WTC11 (cell line): ENCODE results near the gene OCEL1. TPM values are rescaled to one million over a fixed set of nuclear protein-coding genes. Genes with fewer than 3 reads are reported as not detected.
A peak's percentile ranks its signal among the peaks of the same experiment; 100 is the strongest.

Experiments used
- ATAC-seq: fragments of 200-7000 bp; cut with Tn5 transposase; 2 replicates; pipeline ENCODE4 v1.10.0; 2021; ENCODE audit warnings: mild to moderate bottlenecking, moderate library complexity
- CTCF ChIA-PET: fragments of 300-600 bp; sonication (Branson Sonifier 250); formaldehyde crosslinking; loops from one replicate; lab custom pipeline; 2021; ENCODE audit warnings: antibody characterized with exemption; lab: Charles Lee
- POLR2A ChIA-PET: fragments of 350-600 bp; sonication (Branson Sonifier 250); formaldehyde crosslinking; loops from one replicate; lab custom pipeline; 2021; ENCODE audit warnings: antibody characterized with exemption; lab: Charles Lee
- DNase-seq: peaks from one replicate; pipeline ENCODE4 v3.0.0; 2021; ENCODE audit warnings: low spot score
- H3K27ac Mint-ChIP-seq: 2 replicates; pipeline ENCODE4 v1.8.0; 2021; ENCODE audit warnings: mixed read lengths
- H3K27me3 Mint-ChIP-seq: 2 replicates; pipeline ENCODE4 v1.8.0; 2021; ENCODE audit warnings: low read depth, mild to moderate bottlenecking, moderate library complexity, mixed read lengths
- H3K36me3 Mint-ChIP-seq: 2 replicates; pipeline ENCODE4 v1.8.0; 2021; ENCODE audit warnings: mixed read lengths
- H3K4me1 Mint-ChIP-seq: 2 replicates; pipeline ENCODE4 v1.8.0; 2022; ENCODE audit warnings: mixed read lengths
- H3K4me3 Mint-ChIP-seq: 2 replicates; pipeline ENCODE4 v1.8.0; 2021; ENCODE audit warnings: mild to moderate bottlenecking, moderate library complexity, mixed read lengths
- H3K9me3 Mint-ChIP-seq: 2 replicates; pipeline ENCODE4 v1.8.0; 2021; ENCODE audit warnings: mixed read lengths
- ARID4B ChIP-seq: sonication (generic); formaldehyde crosslinking; IDR thresholded peaks from 2 replicates; pipeline ENCODE4 v1.8.0; 2023; ENCODE audit warnings: missing genetic modification reagents, mild to moderate bottlenecking, borderline replicate concordance
- ERG ChIP-seq: fragments of 250-450 bp; sonication (Bioruptor Pico); IDR thresholded peaks from 2 replicates; pipeline ENCODE4 v1.8.0; 2021; ENCODE audit warnings: mild to moderate bottlenecking
- ESRRA ChIP-seq: sonication (generic); formaldehyde crosslinking; IDR thresholded peaks from 2 replicates; pipeline ENCODE4 v1.8.1; 2022; ENCODE audit warnings: mild to moderate bottlenecking, missing genetic modification reagents, borderline replicate concordance
- GTF2I ChIP-seq: fragments of 250-450 bp; sonication (Bioruptor Pico); conservative IDR thresholded peaks from 2 replicates; pipeline ENCODE4 v1.4.0; 2021; ENCODE audit warnings: mild to moderate bottlenecking
- MAX ChIP-seq: sonication (generic); formaldehyde crosslinking; IDR thresholded peaks from 2 replicates; pipeline ENCODE4 v1.8.0; 2022; ENCODE audit warnings: mild to moderate bottlenecking, missing genetic modification reagents
- MLX ChIP-seq: sonication (generic); formaldehyde crosslinking; IDR thresholded peaks from 2 replicates; pipeline ENCODE4 v1.8.1; 2023; ENCODE audit warnings: mild to moderate bottlenecking, missing genetic modification reagents, moderate library complexity
- PRDM15 ChIP-seq: sonication (generic); formaldehyde crosslinking; IDR thresholded peaks from 2 replicates; pipeline ENCODE4 v1.8.0; 2022; ENCODE audit warnings: missing genetic modification reagents
- PRRX2 ChIP-seq: fragments of 250-450 bp; sonication (Bioruptor Pico); IDR thresholded peaks from 2 replicates; pipeline ENCODE4 v1.8.0; 2021; ENCODE audit warnings: mild to moderate bottlenecking
- RORB ChIP-seq: fragments of 250-450 bp; sonication (Bioruptor Pico); IDR thresholded peaks from 2 replicates; pipeline ENCODE4 v1.9.0; 2021; ENCODE audit warnings: mild to moderate bottlenecking
- SP1 ChIP-seq: sonication (generic); formaldehyde crosslinking; conservative IDR thresholded peaks from 2 replicates; pipeline ENCODE4 v1.8.1; 2022; ENCODE audit warnings: missing genetic modification reagents
- TP53 ChIP-seq: sonication (generic); formaldehyde crosslinking; IDR thresholded peaks from 2 replicates; pipeline ENCODE4 v1.8.1; 2023; ENCODE audit warnings: mild to moderate bottlenecking, missing genetic modification reagents
- ZNF138 ChIP-seq: sonication (generic); formaldehyde crosslinking; conservative IDR thresholded peaks from 2 replicates; pipeline ENCODE4 v1.8.1; 2022; ENCODE audit warnings: mild to moderate bottlenecking, moderate library complexity, missing genetic modification reagents
- ZNF317 ChIP-seq: sonication (generic); formaldehyde crosslinking; IDR thresholded peaks from 2 replicates; pipeline ENCODE4 v1.8.1; 2023; ENCODE audit warnings: low read depth, mild to moderate bottlenecking, moderate library complexity, missing genetic modification reagents, borderline replicate concordance
- ZNF396 ChIP-seq: fragments of 250-450 bp; sonication (Bioruptor Pico); IDR thresholded peaks from 2 replicates; pipeline ENCODE4 v1.8.0; 2021; ENCODE audit warnings: mild to moderate bottlenecking, moderate library complexity, borderline replicate concordance
- ZNF423 ChIP-seq: fragments of 250-450 bp; sonication (Bioruptor Pico); IDR thresholded peaks from 2 replicates; pipeline ENCODE4 v2.1.2; 2022; ENCODE audit warnings: mild to moderate bottlenecking, moderate library complexity
- ZNF532 ChIP-seq: fragments of 250-450 bp; sonication (Bioruptor Pico); IDR thresholded peaks from 2 replicates; pipeline ENCODE4 v1.9.0; 2021; ENCODE audit warnings: mild to moderate bottlenecking, borderline replicate concordance
- ZNF671 ChIP-seq: fragments of 250-450 bp; sonication (Bioruptor Pico); IDR thresholded peaks from 2 replicates; pipeline ENCODE4 v1.8.0; 2021; ENCODE audit warnings: mild to moderate bottlenecking
- total RNA-seq: library from RNA; stranded (reverse); gene quantifications from 3 replicates; pipeline ENCODE4 v1.2.3, GENCODE V29; 2021

OCEL1 gene
- total RNA-seq, 1 experiment from 2014 or later: 34.0 TPM

GRCh38 chr19:17245535-17245984, 19.5 kb downstream of the OCEL1 start, which contains the start of gene NR2F6:
NR2F6 (minus strand) TSS chr19:17245919; CDS start chr19:17245220, 699 bp downstream.
- peaks cover 57% of the 10 kb centered on the region for H3K4me1 Mint-ChIP-seq
- no peaks in the 10 kb centered on the region for H3K9me3 Mint-ChIP-seq
- ATAC-seq (no peak), DNase-seq (no peak)
- CTCF ChIA-PET: no interaction called here
- H3K4me3 Mint-ChIP-seq: peak within 1 kb of the TSS; percentile 97
- no peaks in the 10 kb centered on the region for H3K27me3 Mint-ChIP-seq
- TF ChIP-seq MAX: no peak
- TF ChIP-seq PRDM15 (CRISPR knock-in tag): no peak
- TF ChIP-seq ZNF671 (CRISPR knock-in tag): no peak
- TF ChIP-seq ZNF423 (CRISPR knock-in tag): 0 out of 2 replicates have a peak, but pooled peaks have one; percentile 22
- TF ChIP-seq SP1 (CRISPR knock-in tag): 0 out of 2 replicates have a peak, but pooled peaks have one; percentile 9
- TF ChIP-seq PRRX2 (CRISPR knock-in tag): no peak
- no peak for TF ChIP-seq ZNF138 (CRISPR knock-in tag)
- no peak for TF ChIP-seq ERG (CRISPR knock-in tag)
- TF ChIP-seq ZNF532: no peak
- TF ChIP-seq RORB (CRISPR knock-in tag): no peak
- TF ChIP-seq ZNF317: no peak
- TF ChIP-seq TP53 (CRISPR knock-in tag): 0 out of 2 replicates have a peak, but pooled peaks have one; percentile 1
- TF ChIP-seq ZNF396 (CRISPR knock-in tag): no peak
- POLR2A ChIA-PET: interaction anchor here (1.5 kb wide), 1 partner anchor 9 kb away, joined by 9 read pairs; no protein-coding TSS in a partner anchor
- peak within 1 kb of the TSS; percentile 98 for H3K27ac Mint-ChIP-seq
- no peaks in the 10 kb centered on the region for H3K36me3 Mint-ChIP-seq

GRCh38 chr19:17246681-17247425, 20.8 kb downstream of the OCEL1 start:
- peak overlapping the region; percentile 79 for H3K4me3 Mint-ChIP-seq
- H3K27ac Mint-ChIP-seq: peak overlapping the region; percentile 96
- peaks cover 4% of the 10 kb centered on the region; the same call in 1 of the 2 replicates for H3K36me3 Mint-ChIP-seq
- H3K4me1 Mint-ChIP-seq: peaks cover 44% of the 10 kb centered on the region
- ATAC-seq: no peak
- ChIA-PET POLR2A (no interaction called here), CTCF (interaction anchor here (3.8 kb wide), 1 partner anchor 13 kb away, joined by 38 read pairs; no protein-coding TSS in a partner anchor)
- no peaks in the 10 kb centered on the region for H3K9me3 Mint-ChIP-seq
- DNase-seq: no peak
- H3K27me3 Mint-ChIP-seq: no peaks in the 10 kb centered on the region
- TF ChIP-seq MLX (CRISPR knock-in tag): no peak
- TF ChIP-seq ESRRA (CRISPR knock-in tag): no peak
- peak; percentile 81 for TF ChIP-seq GTF2I (CRISPR knock-in tag)
- TF ChIP-seq ARID4B (CRISPR knock-in tag): no peak; the same call in 1 of the 2 replicates
